ENCODE data around the gene NAIF1. TPM values are rescaled to one million over a fixed set of nuclear protein-coding genes. Genes with fewer than 3 reads are reported as not detected.
A peak's percentile ranks its signal among the peaks of the same experiment; 100 is the strongest.

The NAIF1 gene
- total RNA-seq, 4 donors from 2014 or later: 7.4 to 26.1 (median 11.8) TPM

DNA sequence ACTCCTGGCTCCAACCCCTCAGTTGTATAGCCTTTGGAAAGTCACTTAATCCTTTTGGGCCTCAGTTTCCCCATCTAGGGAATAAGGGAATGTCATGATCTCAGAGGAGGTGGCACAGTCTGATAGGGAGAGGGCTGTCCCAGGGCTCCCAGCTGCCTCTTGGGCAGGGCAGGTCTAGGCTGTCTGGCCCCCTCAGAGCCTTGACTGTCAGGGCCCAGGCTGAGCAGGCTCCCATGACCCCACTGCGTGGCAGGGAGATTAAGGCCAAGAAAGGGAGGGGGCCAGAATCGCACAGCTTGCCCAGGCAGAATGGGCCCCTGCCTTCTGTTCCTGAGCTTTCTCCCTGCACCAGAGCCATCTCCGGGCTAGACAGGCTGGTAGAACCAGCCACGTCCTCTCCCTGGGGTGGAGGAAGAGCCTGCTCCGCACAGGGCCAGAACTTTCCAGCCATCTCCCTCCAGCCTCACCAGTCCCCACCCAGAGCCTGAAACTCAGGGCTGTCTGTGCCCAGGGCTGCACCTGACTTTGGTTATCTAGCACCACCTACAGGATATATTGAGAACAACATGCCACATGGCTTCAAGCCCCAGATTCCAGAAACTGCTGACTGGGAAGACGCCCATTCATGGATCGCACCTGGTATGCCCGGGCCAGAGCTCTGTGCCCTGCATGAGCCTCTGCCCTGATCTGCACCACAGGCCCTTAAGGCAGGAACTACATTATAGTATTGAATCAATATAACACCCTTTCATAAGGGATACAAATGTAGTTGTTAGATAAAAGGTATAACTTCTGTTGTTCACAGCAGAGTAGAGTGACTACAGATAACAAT, 32.1 kb downstream of the NAIF1 start:
- H3K27me3 ChIP-seq: no peaks in the 10 kb centered on the region
- H3K9me3 ChIP-seq: no peaks in the 10 kb centered on the region
- H3K36me3 ChIP-seq: no peaks in the 10 kb centered on the region
- peak; percentile 69 to 86 (median 74) for DNase-seq
- TF ChIP-seq, protein P1, sequence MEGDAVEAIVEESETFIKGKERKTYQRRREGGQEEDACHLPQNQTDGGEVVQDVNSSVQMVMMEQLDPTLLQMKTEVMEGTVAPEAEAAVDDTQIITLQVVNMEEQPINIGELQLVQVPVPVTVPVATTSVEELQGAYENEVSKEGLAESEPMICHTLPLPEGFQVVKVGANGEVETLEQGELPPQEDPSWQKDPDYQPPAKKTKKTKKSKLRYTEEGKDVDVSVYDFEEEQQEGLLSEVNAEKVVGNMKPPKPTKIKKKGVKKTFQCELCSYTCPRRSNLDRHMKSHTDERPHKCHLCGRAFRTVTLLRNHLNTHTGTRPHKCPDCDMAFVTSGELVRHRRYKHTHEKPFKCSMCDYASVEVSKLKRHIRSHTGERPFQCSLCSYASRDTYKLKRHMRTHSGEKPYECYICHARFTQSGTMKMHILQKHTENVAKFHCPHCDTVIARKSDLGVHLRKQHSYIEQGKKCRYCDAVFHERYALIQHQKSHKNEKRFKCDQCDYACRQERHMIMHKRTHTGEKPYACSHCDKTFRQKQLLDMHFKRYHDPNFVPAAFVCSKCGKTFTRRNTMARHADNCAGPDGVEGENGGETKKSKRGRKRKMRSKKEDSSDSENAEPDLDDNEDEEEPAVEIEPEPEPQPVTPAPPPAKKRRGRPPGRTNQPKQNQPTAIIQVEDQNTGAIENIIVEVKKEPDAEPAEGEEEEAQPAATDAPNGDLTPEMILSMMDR (IDR thresholded peaks at IDR 0.05): peak; percentile 89 to 98 (median 98)
- TF ChIP-seq POLR2A (IDR thresholded peaks at IDR 0.05): no peak
- peak overlapping the region in 3 of 4 donors; percentile 3 to 73 (median 26) for H3K27ac ChIP-seq
- peaks cover 0 to 23% (median 10%) of the 10 kb centered on the region in 4 donors for H3K4me1 ChIP-seq
- H3K4me3 ChIP-seq: no peak overlapping the region

DNA sequence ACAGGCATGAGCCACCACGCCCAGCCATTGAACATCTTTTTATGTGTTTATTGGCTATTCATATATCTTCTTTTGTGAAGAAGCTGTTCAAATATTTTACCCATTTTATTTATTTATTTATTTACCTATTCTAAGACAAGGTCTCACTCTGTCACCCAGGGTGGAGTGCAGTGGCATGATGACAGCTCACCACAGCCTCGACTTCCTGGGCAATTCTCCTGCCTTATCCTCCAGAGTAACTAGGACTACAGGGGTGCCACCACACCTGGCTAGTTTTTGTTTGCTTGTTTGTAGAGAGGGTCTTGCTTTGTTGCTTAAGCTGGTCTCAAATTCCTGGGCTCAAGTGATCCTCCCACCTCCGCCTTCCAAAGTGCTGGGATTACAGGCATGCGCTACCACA, 33.5 kb downstream of the NAIF1 start:
- no peak overlapping the region for H3K4me3 ChIP-seq
- peak in 2 of 3 donors; percentile 47 to 68 for DNase-seq
- H3K4me1 ChIP-seq: peaks cover 0 to 27% (median 13%) of the 10 kb centered on the region in 4 donors
- TF ChIP-seq, protein P1 (IDR thresholded peaks at IDR 0.05): no peak
- TF ChIP-seq POLR2A (IDR thresholded peaks at IDR 0.05): no peak
- H3K36me3 ChIP-seq: no peaks in the 10 kb centered on the region
- H3K27me3 ChIP-seq: no peaks in the 10 kb centered on the region
- peak overlapping the region; percentile 18 to 92 (median 47) for H3K27ac ChIP-seq
- H3K9me3 ChIP-seq: no peaks in the 10 kb centered on the region

DNA sequence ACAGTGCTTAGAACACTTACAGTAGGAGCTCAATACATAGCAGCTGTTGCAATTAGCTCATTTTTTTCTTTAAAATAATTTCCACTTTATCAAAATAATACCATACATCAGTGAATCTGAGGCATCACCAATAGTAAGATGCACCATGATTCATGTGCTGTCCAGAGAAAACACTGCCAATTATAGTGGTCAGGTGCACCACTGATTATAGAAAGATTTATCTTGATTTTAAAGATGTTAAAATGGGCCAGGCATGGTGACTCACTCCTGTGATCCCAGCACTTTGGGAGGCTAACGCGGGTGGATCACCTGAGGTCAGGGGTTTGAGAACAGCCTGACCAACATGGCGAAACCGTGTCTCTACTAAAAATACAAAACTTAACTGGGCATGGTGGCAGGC, 39.4 kb downstream of the NAIF1 start:
- no peak for DNase-seq
- H3K27ac ChIP-seq: peak overlapping the region; percentile 74 to 92 (median 84)
- TF ChIP-seq, protein P1 (IDR thresholded peaks at IDR 0.05): no peak
- TF ChIP-seq POLR2A (IDR thresholded peaks at IDR 0.05): no peak

DNA sequence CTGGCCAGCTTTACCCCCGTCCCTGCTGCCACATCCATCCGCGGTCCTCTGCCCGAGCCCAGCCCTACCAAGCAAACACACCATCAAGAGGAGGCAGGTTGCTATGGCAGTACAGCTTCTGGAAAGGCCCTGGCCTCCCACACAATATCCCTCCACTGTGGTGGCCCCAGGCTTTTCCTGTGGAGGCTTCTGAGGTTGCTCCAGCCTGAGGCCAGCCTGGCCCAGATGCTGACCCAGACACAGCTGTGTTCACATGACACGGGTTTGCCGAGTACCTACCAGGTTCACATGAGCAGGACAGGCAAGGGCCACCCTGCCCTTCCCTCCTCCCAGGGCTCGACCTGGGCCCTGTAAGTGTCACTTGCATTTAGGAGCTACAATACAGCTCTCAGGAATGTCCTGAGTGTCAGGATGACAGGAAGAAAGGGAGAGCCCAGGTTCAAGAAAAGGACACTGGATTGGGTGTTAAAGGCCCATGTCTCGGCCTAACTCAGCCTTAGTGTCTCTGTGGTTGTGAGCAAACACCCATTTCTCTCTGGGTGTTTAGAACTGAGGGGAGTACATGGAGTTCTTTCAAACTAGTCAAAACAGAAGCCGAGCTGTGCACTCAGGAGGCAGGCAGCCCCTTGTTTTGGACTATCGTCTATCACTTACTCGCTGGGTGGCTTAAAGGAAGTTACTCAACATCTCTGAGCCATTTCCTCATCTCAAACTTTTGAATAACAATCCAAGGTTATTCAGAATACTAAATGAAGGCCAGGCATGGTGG, 40.2 kb downstream of the NAIF1 start:
- H3K27ac ChIP-seq: peak overlapping the region; percentile 74 to 92 (median 84)
- no peaks in the 10 kb centered on the region for H3K9me3 ChIP-seq
- TF ChIP-seq, protein P1 (IDR thresholded peaks at IDR 0.05): no peak
- TF ChIP-seq POLR2A (IDR thresholded peaks at IDR 0.05): no peak
- H3K27me3 ChIP-seq: no peaks in the 10 kb centered on the region
- peaks cover 0 to 34% (median 15%) of the 10 kb centered on the region in 4 donors for H3K4me1 ChIP-seq
- H3K36me3 ChIP-seq: no peaks in the 10 kb centered on the region
- DNase-seq: peak in 2 of 3 donors; percentile 49 to 78
- no peak overlapping the region for H3K4me3 ChIP-seq

More for the DNA sequence above, 39.4 kb downstream of the NAIF1 start:
- Histone ChIP-seq H3K4me1 (peaks cover 0 to 36% (median 17%) of the 10 kb centered on the region in 4 donors), H3K9me3 (no peaks in the 10 kb centered on the region), H3K27me3 (no peaks in the 10 kb centered on the region), H3K36me3 (no peaks in the 10 kb centered on the region), H3K4me3 (no peak overlapping the region)

DNA sequence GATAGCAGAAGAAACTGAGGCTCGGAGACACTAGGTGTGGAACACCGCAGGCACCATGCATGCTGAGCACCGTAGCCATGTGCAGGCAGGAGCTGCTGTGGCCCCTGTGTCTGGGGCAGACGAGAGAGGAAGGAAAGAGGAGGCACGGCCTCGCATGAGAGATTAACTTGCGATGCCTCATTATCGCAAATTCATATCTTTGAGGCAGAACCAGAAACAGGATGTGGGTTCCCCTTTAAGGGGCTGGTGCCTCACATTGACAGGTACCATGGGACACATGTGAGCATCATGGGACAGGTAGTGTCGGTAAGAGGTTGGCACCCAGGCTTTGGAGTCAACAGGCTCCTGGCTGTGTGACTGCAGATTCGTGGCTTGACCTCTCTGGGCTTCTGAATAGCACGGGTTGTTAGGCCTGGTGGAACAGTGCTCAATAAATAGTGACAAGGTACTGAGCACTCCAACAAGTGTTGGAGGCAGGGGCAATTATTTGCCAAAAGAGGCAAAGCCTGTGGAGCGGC, 40.8 kb downstream of the NAIF1 start:
- TF ChIP-seq, protein P1 (IDR thresholded peaks at IDR 0.05): no peak
- no peak for TF ChIP-seq POLR2A (IDR thresholded peaks at IDR 0.05)
- H3K4me1 ChIP-seq: peaks cover 0 to 29% (median 14%) of the 10 kb centered on the region in 4 donors
- DNase-seq: peak in 2 of 3 donors; percentile 93 to 96
- H3K27me3 ChIP-seq: no peaks in the 10 kb centered on the region
- H3K27ac ChIP-seq: peak overlapping the region; percentile 74 to 92 (median 84)
- no peaks in the 10 kb centered on the region for H3K9me3 ChIP-seq
- peak overlapping the region in 1 of 4 donors; percentile 12 for H3K4me3 ChIP-seq
- H3K36me3 ChIP-seq: no peaks in the 10 kb centered on the region
